Astrocyte (in vitro differentiated cells and primary cell): ENCODE measurements around the gene TMEM143. TPM values are rescaled to one million over a fixed set of nuclear protein-coding genes. Genes with fewer than 3 reads are reported as not detected.

Experiments
- DNase-seq: peaks from one replicate; pipeline ENCODE4 v3.0.0-alpha.2; 2010; ENCODE audit warnings: low read depth
- FAIRE-seq: peaks from 2 replicates; lab custom pipeline; 2011; peaks lifted over from hg19 to GRCh38; lab: Jason Lieb, UNC
- H2AFZ ChIP-seq: 2 replicates; pipeline ENCODE4 v1.6.0; 2012; ENCODE audit warnings: low read depth, low read length, inconsistent platforms
- H3K27ac ChIP-seq: 2 replicates; pipeline ENCODE4 v1.5.1; 2011; ENCODE audit warnings: low read depth, low read length, inconsistent platforms
- H3K27me3 ChIP-seq: 2 replicates; pipeline ENCODE4 v1.6.0; 2011; ENCODE audit warnings: low read length, inconsistent platforms; ENCODE audit not compliant: insufficient read depth
- H3K36me3 ChIP-seq: 2 replicates; pipeline ENCODE4 v1.5.1; 2011; ENCODE audit warnings: low read length, inconsistent platforms; ENCODE audit not compliant: insufficient read depth
- H3K4me1 ChIP-seq: 2 replicates; pipeline ENCODE4 v1.5.1; 2011; ENCODE audit warnings: low read length, inconsistent platforms; ENCODE audit not compliant: insufficient read depth
- H3K4me2 ChIP-seq: 2 replicates; pipeline ENCODE4 v1.6.0; 2012; ENCODE audit warnings: low read length, inconsistent platforms
- H3K4me3 ChIP-seq: 2 replicates; pipeline ENCODE4 v1.5.1; 2011; ENCODE audit warnings: low read depth, mild to moderate bottlenecking, low read length, inconsistent platforms; ENCODE audit not compliant: insufficient read depth
- H3K79me2 ChIP-seq: 2 replicates; pipeline ENCODE4 v1.6.0; 2012; ENCODE audit warnings: mild to moderate bottlenecking, low read length, inconsistent platforms; ENCODE audit not compliant: insufficient read depth
- H3K9ac ChIP-seq: 2 replicates; pipeline ENCODE4 v1.6.0; 2012; ENCODE audit warnings: mild to moderate bottlenecking, low read length, inconsistent platforms
- H3K9me3 ChIP-seq: 2 replicates; pipeline ENCODE4 v1.5.1; 2012; ENCODE audit warnings: low read depth, mild to moderate bottlenecking, low read length, inconsistent platforms; ENCODE audit not compliant: insufficient read depth
- H4K20me1 ChIP-seq: 2 replicates; pipeline ENCODE4 v1.6.0; 2012; ENCODE audit warnings: low read length, inconsistent platforms; ENCODE audit not compliant: insufficient read depth
- H3K27ac Mint-ChIP-seq: one replicate; pipeline ENCODE4 v1.8.0; 2021; ENCODE audit warnings: mild to moderate bottlenecking, mixed read lengths; ENCODE audit not compliant: unreplicated experiment
- H3K27me3 Mint-ChIP-seq: one replicate; pipeline ENCODE4 v1.8.0; 2021; ENCODE audit warnings: low read depth, mixed read lengths; ENCODE audit not compliant: unreplicated experiment
- H3K36me3 Mint-ChIP-seq: one replicate; pipeline ENCODE4 v1.8.0; 2021; ENCODE audit warnings: low read depth, mixed read lengths; ENCODE audit not compliant: unreplicated experiment
- H3K4me1 Mint-ChIP-seq: one replicate; pipeline ENCODE4 v1.8.0; 2021; ENCODE audit warnings: low read depth, mixed read lengths; ENCODE audit not compliant: unreplicated experiment
- H3K4me3 Mint-ChIP-seq: one replicate; pipeline ENCODE4 v1.8.0; 2021; ENCODE audit warnings: mild to moderate bottlenecking, moderate library complexity, mixed read lengths; ENCODE audit not compliant: unreplicated experiment
- H3K9me3 Mint-ChIP-seq: one replicate; pipeline ENCODE4 v1.8.0; 2021; ENCODE audit warnings: mild to moderate bottlenecking, mixed read lengths; ENCODE audit not compliant: unreplicated experiment
- EZH2 ChIP-seq: IDR thresholded peaks from 2 replicates; pipeline ENCODE4 v1.6.1; 2012; ENCODE audit warnings: mild to moderate bottlenecking, low read length, inconsistent platforms; ENCODE audit not compliant: insufficient read depth
- total RNA-seq: library from RNA; stranded (reverse); gene quantifications from 2 replicates; pipeline ENCODE4 v1.2.1, GENCODE V29; 2021
- TF ChIP-seq, protein P1 (sequence below): IDR thresholded peaks from 2 replicates; pipeline ENCODE4 v1.5.1; 2011; ENCODE audit warnings: low read depth, mild to moderate bottlenecking, inconsistent platforms, low read length, moderate library complexity; ENCODE audit not compliant: insufficient read depth

The TMEM143 gene
- total RNA-seq, 1 donor from 2014 or later = 8.7 TPM

DNA sequence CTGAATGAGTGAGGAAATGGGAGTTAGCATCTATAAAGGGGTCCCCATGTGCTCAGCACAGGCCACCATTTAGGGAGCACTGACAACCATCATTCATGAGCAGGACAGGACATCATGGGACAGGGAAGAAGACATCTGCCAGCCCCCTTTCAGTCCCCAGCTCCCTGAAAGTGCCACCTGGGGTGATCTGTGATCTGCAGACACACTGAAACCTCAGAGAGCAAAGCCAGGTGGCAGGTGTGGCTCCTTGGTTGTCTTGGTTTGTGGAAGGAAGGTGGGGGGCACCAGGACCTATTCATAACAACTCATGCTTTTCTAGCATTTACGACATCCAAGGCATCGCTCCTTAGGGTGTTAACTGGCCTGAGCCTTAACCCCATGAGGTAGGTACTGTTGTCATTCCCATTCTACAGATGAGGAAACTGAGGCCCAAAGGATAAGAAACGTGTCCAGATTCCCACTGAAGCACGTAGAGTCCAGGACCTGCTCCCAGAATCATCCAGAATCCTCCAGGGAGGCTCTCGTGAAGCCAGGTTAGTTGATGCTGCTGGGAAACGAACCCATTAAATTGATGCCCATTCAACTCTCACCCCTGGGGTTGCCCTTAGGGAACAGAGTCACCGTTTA lies 21.8 kb upstream of the TMEM143 start:
- Histone ChIP-seq H3K27ac (no peak overlapping the region), H4K20me1 (peaks cover 73% of the 10 kb centered on the region), H3K27me3 (no peaks in the 10 kb centered on the region), H3K9me3 (no peaks in the 10 kb centered on the region), H3K36me3 (peaks cover 50% of the 10 kb centered on the region), H3K9ac (peak overlapping the region; percentile 33), H3K4me2 (no peak overlapping the region), H3K4me3 (no peak overlapping the region), H3K4me1 (peaks cover 5% of the 10 kb centered on the region), H2AFZ (no peak overlapping the region), H3K79me2 (peaks cover 44% of the 10 kb centered on the region)
- FAIRE-seq = no peak
- no peak for DNase-seq
- H3K27ac Mint-ChIP-seq = no peak overlapping the region
- no peak overlapping the region for H3K4me3 Mint-ChIP-seq
- no peaks in the 10 kb centered on the region for H3K27me3 Mint-ChIP-seq
- peaks cover 14% of the 10 kb centered on the region for H3K4me1 Mint-ChIP-seq
- peaks cover 19% of the 10 kb centered on the region for H3K36me3 Mint-ChIP-seq
- no peak for TF ChIP-seq EZH2
- TF ChIP-seq, protein P1, sequence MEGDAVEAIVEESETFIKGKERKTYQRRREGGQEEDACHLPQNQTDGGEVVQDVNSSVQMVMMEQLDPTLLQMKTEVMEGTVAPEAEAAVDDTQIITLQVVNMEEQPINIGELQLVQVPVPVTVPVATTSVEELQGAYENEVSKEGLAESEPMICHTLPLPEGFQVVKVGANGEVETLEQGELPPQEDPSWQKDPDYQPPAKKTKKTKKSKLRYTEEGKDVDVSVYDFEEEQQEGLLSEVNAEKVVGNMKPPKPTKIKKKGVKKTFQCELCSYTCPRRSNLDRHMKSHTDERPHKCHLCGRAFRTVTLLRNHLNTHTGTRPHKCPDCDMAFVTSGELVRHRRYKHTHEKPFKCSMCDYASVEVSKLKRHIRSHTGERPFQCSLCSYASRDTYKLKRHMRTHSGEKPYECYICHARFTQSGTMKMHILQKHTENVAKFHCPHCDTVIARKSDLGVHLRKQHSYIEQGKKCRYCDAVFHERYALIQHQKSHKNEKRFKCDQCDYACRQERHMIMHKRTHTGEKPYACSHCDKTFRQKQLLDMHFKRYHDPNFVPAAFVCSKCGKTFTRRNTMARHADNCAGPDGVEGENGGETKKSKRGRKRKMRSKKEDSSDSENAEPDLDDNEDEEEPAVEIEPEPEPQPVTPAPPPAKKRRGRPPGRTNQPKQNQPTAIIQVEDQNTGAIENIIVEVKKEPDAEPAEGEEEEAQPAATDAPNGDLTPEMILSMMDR = no peak
- H3K9me3 Mint-ChIP-seq = no peaks in the 10 kb centered on the region

DNA sequence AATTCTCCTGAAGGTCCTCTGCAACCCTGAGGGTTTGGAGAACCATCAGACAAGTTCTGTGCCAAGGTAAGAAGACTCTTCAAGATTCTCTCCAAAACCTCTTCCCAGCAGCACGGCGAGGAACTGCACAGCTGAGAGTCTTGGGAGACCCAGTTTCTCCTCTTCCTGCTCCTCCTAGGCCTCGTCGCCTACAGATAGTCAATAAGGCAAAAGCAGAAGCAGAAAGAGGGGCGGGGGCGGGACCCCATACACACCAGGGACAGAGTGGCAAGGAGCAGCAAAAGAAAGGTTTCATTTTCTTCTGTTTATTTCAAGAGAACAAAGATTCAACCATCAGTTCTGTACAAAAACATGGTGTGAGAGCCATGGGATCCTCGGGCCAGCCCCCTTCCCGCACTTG lies 18.5 kb upstream of the TMEM143 start:
- H3K9me3 Mint-ChIP-seq = no peaks in the 10 kb centered on the region
- Histone ChIP-seq H3K4me1 (no peaks in the 10 kb centered on the region), H3K36me3 (peaks cover 37% of the 10 kb centered on the region), H3K27ac (no peak overlapping the region), H3K9ac (no peak overlapping the region), H4K20me1 (peaks cover 43% of the 10 kb centered on the region), H2AFZ (no peak overlapping the region), H3K4me3 (no peak overlapping the region), H3K27me3 (no peaks in the 10 kb centered on the region), H3K9me3 (no peaks in the 10 kb centered on the region), H3K79me2 (peaks cover 14% of the 10 kb centered on the region), H3K4me2 (no peak overlapping the region)
- H3K27me3 Mint-ChIP-seq = no peaks in the 10 kb centered on the region
- H3K27ac Mint-ChIP-seq = no peak overlapping the region
- DNase-seq (no peak), FAIRE-seq (no peak)
- H3K4me1 Mint-ChIP-seq = peaks cover 3% of the 10 kb centered on the region
- peaks cover 18% of the 10 kb centered on the region for H3K36me3 Mint-ChIP-seq
- no peak for TF ChIP-seq EZH2
- TF ChIP-seq, protein P1 = no peak
- no peak overlapping the region for H3K4me3 Mint-ChIP-seq
